ENCODE measurements around the gene SPC24. TPM values are rescaled to one million over a fixed set of nuclear protein-coding genes. Genes with fewer than 3 reads are reported as not detected.

The SPC24 gene
- total RNA-seq = 70.5 and 117 TPM in 2 replicates

GRCh38 chr19:11155373-11156120 is at the start of gene SPC24:
TSS of gene SPC24 (minus strand) at chr19:11155782. CDS start at chr19:11155776, 6 bp downstream.

GRCh38 chr19:11197291-11198174 is 42.0 kb upstream of the SPC24 start, which contains the start of gene KANK2:
TSS of gene KANK2 (minus strand) at chr19:11197545. CDS start at chr19:11194511, 3,034 bp downstream.

Other genes starting within 250 kb of the SPC24 start
- 87.7 and 91.5 TPM in 2 replicates for gene YIPF2, start 227.1 kb downstream of the SPC24 start, total RNA-seq
- 36.2 and 38.7 TPM in 2 replicates for gene TIMM29, start 227.0 kb downstream of the SPC24 start, total RNA-seq
- gene SMARCA4, start 194.8 kb downstream of the SPC24 start, total RNA-seq = 49.2 and 60.1 TPM in 2 replicates
- 84.1 and 97.1 TPM in 2 replicates for gene LDLR, start 66.3 kb downstream of the SPC24 start, total RNA-seq
- gene KANK2, start 41.8 kb upstream of the SPC24 start, total RNA-seq = 59.4 and 74.8 TPM in 2 replicates
- gene ANGPTL8, start 83.8 kb upstream of the SPC24 start, total RNA-seq = not detected in 2 replicates
- gene DOCK6, start 106.7 kb upstream of the SPC24 start, total RNA-seq = 39.8 and 71.5 TPM in 2 replicates
- not detected in 2 replicates for gene TSPAN16, start 140.4 kb upstream of the SPC24 start, total RNA-seq
- 31.8 and 32.2 TPM in 2 replicates for gene RAB3D, start 183.9 kb upstream of the SPC24 start, total RNA-seq
- gene TMEM205, start 190.5 kb upstream of the SPC24 start, total RNA-seq = 133 and 199 TPM in 2 replicates
- 3.8 and 6.2 TPM in 2 replicates for gene CCDC159, start 190.7 kb upstream of the SPC24 start, total RNA-seq
- gene PLPPR2, start 199.7 kb upstream of the SPC24 start, total RNA-seq = 3.8 and 6.2 TPM in 2 replicates
- 0.61 and 0.65 TPM in 2 replicates for gene SWSAP1, start 218.9 kb upstream of the SPC24 start, total RNA-seq
- gene EPOR, start 228.5 kb upstream of the SPC24 start, total RNA-seq = 5.6 and 6.8 TPM in 2 replicates